Measurements from ENCODE around the gene SAA4.

DNA sequence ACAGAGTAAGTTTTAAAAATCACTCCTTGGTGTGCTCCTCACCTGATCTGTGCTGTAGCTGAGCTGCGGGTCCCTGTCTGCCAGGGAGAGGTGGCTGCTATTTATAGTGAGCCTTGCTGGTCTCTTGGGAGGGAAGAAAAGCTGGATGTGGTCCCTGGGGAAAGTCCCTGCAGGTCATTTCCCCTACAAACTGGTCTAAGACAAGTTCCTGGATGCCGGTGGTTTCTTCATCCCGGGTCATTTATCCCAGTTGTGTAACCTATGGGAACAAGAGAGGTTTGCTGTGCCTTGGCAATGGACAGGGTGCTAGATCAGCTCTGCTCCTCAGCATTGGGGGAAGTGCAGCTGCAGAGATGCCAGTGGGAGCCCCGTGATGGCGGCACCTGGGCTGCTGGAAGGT lies 12.0 kb upstream of the SAA4 start, which contains the start of gene SAA2:
- no peak for TF ChIP-seq POLR2A (IDR thresholded peaks at IDR 0.05)
- TF ChIP-seq, protein P1, sequence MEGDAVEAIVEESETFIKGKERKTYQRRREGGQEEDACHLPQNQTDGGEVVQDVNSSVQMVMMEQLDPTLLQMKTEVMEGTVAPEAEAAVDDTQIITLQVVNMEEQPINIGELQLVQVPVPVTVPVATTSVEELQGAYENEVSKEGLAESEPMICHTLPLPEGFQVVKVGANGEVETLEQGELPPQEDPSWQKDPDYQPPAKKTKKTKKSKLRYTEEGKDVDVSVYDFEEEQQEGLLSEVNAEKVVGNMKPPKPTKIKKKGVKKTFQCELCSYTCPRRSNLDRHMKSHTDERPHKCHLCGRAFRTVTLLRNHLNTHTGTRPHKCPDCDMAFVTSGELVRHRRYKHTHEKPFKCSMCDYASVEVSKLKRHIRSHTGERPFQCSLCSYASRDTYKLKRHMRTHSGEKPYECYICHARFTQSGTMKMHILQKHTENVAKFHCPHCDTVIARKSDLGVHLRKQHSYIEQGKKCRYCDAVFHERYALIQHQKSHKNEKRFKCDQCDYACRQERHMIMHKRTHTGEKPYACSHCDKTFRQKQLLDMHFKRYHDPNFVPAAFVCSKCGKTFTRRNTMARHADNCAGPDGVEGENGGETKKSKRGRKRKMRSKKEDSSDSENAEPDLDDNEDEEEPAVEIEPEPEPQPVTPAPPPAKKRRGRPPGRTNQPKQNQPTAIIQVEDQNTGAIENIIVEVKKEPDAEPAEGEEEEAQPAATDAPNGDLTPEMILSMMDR (IDR thresholded peaks at IDR 0.05): no peak
